Measurements from ENCODE around the gene TNS1. TPM values are rescaled to one million over a fixed set of nuclear protein-coding genes. Genes with fewer than 3 reads are reported as not detected.

TNS1 gene
- total and polyA plus RNA-seq, 10 of the 15 experiments (the other 5 are each of a cell fraction or from before 2014, with no cell fraction given), result 0.05 to 0.44 TPM; not detected in 8

GRCh38 chr2:217932803-217933616 lies 69.8 kb downstream of the TNS1 start:
- Histone ChIP-seq H3K9me3 (replicated peaks; ENCODE audit: control insufficient read depth, insufficient read depth, low read length) (no peaks in the 10 kb centered on the region), H3K9ac (ENCODE audit: control insufficient read depth, insufficient read depth, low read length) (no peak overlapping the region), H4K20me1 (ENCODE audit: control insufficient read depth, insufficient read depth) (no peaks in the 10 kb centered on the region), H3K27me3 (replicated peaks in 1 of 2; ENCODE audit: control insufficient read depth in 2 of 2, insufficient read depth in 2 of 2, low read length in 1 of 2) (peaks cover 0 to 2% of the 10 kb centered on the region in 2 experiments; a peak in 1 of 4 replicates), H3K79me2 (ENCODE audit: control insufficient read depth, insufficient read depth, low read length) (no peaks in the 10 kb centered on the region), H2AFZ (ENCODE audit: control insufficient read depth, low read depth, low read length) (no peak overlapping the region), H3K36me3 (ENCODE audit: control insufficient read depth in 2 of 2, insufficient read depth in 2 of 2, low read length in 1 of 2) (no peaks in the 10 kb centered on the region), H3K27ac (ENCODE audit: control insufficient read depth, insufficient read depth) (no peak overlapping the region), H3K4me3 (no peak overlapping the region), H3K4me2 (ENCODE audit: control insufficient read depth, insufficient read depth) (no peak overlapping the region), H3K4me1 (ENCODE audit: control insufficient read depth, insufficient read depth, low read length) (no peaks in the 10 kb centered on the region)
- in situ Hi-C loops (cut with MboI), result no loop called here
- 47% methylated on average over 20 of the region's 21 CpGs for WGBS (ENCODE audit: insufficient coverage, insufficient replicate concordance, low lambda C conversion rate, missing lambda C conversion rate)
- no peak for FAIRE-seq
- CTCF ChIA-PET, result no interaction called here
- TF ChIP-seq JUND (IDR thresholded peaks at IDR 0.05; ENCODE audit: low read depth, low read length) (no peak), ZBTB4 (CRISPR knock-in tag; IDR thresholded peaks at IDR 0.05) (no peak), SMC3 (IDR thresholded peaks at IDR 0.05; ENCODE audit: borderline replicate concordance, low read length) (no peak), GABPA (IDR thresholded peaks at IDR 0.05; ENCODE audit: low read depth) (no peak), BACH1 (IDR thresholded peaks at IDR 0.05; ENCODE audit: borderline replicate concordance) (no peak), KDM1A (IDR thresholded peaks at IDR 0.05; ENCODE audit: borderline replicate concordance) (no peak), RAD21 (IDR thresholded peaks at IDR 0.05; ENCODE audit: insufficient read depth, low read depth, low read length) (no peak), NR2C1 (IDR thresholded peaks at IDR 0.05) (no peak), CBX3 (IDR thresholded peaks at IDR 0.05; ENCODE audit: borderline replicate concordance, low read depth) (no peak), TCF3 (IDR thresholded peaks at IDR 0.05; ENCODE audit: borderline replicate concordance, insufficient read depth, low read depth, low read length) (no peak), RELB (IDR thresholded peaks at IDR 0.05; ENCODE audit: low read depth) (no peak), ETV6 (conservative IDR thresholded peaks at IDR 0.05 in 1 of 2, IDR thresholded peaks at IDR 0.05 in 1 of 2; ENCODE audit: borderline replicate concordance in 1 of 2, low read depth in 1 of 2) (no peak), ZNF24 (IDR thresholded peaks at IDR 0.05) (no peak), PAX5 (IDR thresholded peaks at IDR 0.05; ENCODE audit: borderline replicate concordance, low read depth, low read length) (no peak)
- no TSS peak for BruUV-seq (replicated peaks)
- RAD21 ChIA-PET (ENCODE audit: unreplicated experiment), result no interaction called here
- no peak for ATAC-seq
- intact Hi-C loops (cut with micrococcal nuclease; ENCODE audit: unreplicated experiment), result no loop called here
- SMC1A ChIA-PET (ENCODE audit: uncharacterized antibody, unreplicated experiment), result no interaction called here
- POLR2A ChIA-PET, result no interaction called here
- DNase-seq (ENCODE audit: low read depth, low spot score), result no peak
